Spleen (tissue), 11 donors: Measurements from ENCODE around the gene PEX10. TPM values are rescaled to one million over a fixed set of nuclear protein-coding genes. Genes with fewer than 3 reads are reported as not detected.

ENCODE experiments used
- DNase-seq: peaks from one replicate; pipeline ENCODE4 v3.0.0-alpha.2; 2020
- H3K27ac ChIP-seq, 8 donors: fragments of 200-600 bp; sonication (generic) in 7 of 8; 1 replicate in 4 of 8; 2 replicates in 4 of 8; pipeline versions ENCODE4 v1.5.0 to v1.8.0; 2016 to 2021; ENCODE audit warnings: inconsistent platforms in 4 of 8, mild to moderate bottlenecking in 4 of 8, moderate library complexity in 1 of 8
- H3K27me3 ChIP-seq, 7 donors: fragments of 200-600 bp; sonication (generic) in 6 of 7; replicated peaks in 1 of 7; 1 replicate in 4 of 7; 2 replicates in 3 of 7; pipeline versions ENCODE4 v1.5.0 to v1.8.0; 2016 to 2021; ENCODE audit warnings: inconsistent platforms in 3 of 7, mild to moderate bottlenecking in 1 of 7
- H3K36me3 ChIP-seq, 6 donors: fragments of 200-600 bp; sonication (generic) in 5 of 6; 1 replicate in 4 of 6; 2 replicates in 2 of 6; pipeline versions ENCODE4 v1.5.0 to v1.8.0; 2016 to 2021; ENCODE audit warnings: inconsistent platforms in 2 of 6
- H3K4me1 ChIP-seq, 6 donors: fragments of 200-600 bp; sonication (generic) in 5 of 6; 1 replicate in 3 of 6; 2 replicates in 3 of 6; pipeline versions ENCODE4 v1.5.0 to v1.8.0; 2016 to 2021; ENCODE audit warnings: inconsistent platforms in 3 of 6
- H3K4me3 ChIP-seq, 8 donors: fragments of 200-600 bp; sonication (generic) in 7 of 8; 1 replicate in 4 of 8; 2 replicates in 4 of 8; pipeline versions ENCODE4 v1.5.0 to v1.8.0; 2016 to 2021; ENCODE audit warnings: inconsistent platforms in 4 of 8, mild to moderate bottlenecking in 4 of 8, moderate library complexity in 2 of 8
- H3K9me3 ChIP-seq, 8 donors: fragments of 200-600 bp; sonication (generic) in 7 of 8; 1 replicate in 4 of 8; 2 replicates in 4 of 8; pipeline versions ENCODE4 v1.5.0 to v1.8.0; 2016 to 2021; ENCODE audit warnings: inconsistent platforms in 4 of 8
- CTCF ChIP-seq, 11 experiments: fragments of 200-600 bp in 7 of 11; fragments of 450-650 bp in 4 of 11; sonication (generic) in 4 of 11; IDR thresholded peaks in 8 of 11; conservative IDR thresholded peaks in 3 of 11; 1 replicate in 7 of 11; 2 replicates in 4 of 11; pipeline versions ENCODE4 v1.4.0 to v1.8.0; 2016 to 2021; ENCODE audit warnings: antibody characterized with exemption in 11 of 11, inconsistent platforms in 4 of 11, mild to moderate bottlenecking in 1 of 11
- POLR2A ChIP-seq, 3 donors: fragments of 450-650 bp; IDR thresholded peaks; one replicate each; pipeline ENCODE4 v1.5.1; 2017; ENCODE audit warnings: antibody characterized with exemption in 3 of 3, mild to moderate bottlenecking in 1 of 3
- POLR2AphosphoS5 ChIP-seq, 3 donors: sonication (generic); formaldehyde crosslinking; IDR thresholded peaks; one replicate each; pipeline ENCODE4 v1.5.1; 2017; ENCODE audit warnings: antibody characterized with exemption in 3 of 3
- whole genome bisulfite sequencing, 5 donors: extraction: QIAGEN DNeasy Blood & Tissue Kit in 3 of 5; methylation state at CpG; one replicate each; pipeline versions ENCODE4 v1.1.5 to v1.1.7; 2013 to 2018; 5-methylcytosine and 5-hydroxymethylcytosine counted together
- intact Hi-C: fragments of 100-400 bp; cut with DNase I; formaldehyde crosslinking; loops from one replicate; pipeline ENCODE4 v1.15.0; 2023; ENCODE audit warnings: low total_unique reads
- polyA plus RNA-seq, 3 donors: library from polyadenylated mRNA; stranded (reverse); fragments of 200-250 nt; gene quantifications; one replicate each; pipeline ENCODE4 v1.2.1, GENCODE V29; 2013
- total RNA-seq, 7 donors: library from RNA; depleted of rRNA in 3 of 7; stranded (reverse); fragments of >200 nt in 3 of 7; fragmentation: NEBNext Ultra II Directional in 4 of 7; extraction: Animal tissue kit (Norgen Biotek cat#: 25700) in 4 of 7; gene quantifications; one replicate each; pipeline versions ENCODE4 v1.1.0 to v1.2.1, GENCODE V29; 2016 to 2021
- donor health status: healthy with polysubstance abuse.
- donor health status: DM: no; HTN: no; CAD: no; lungs with moderate emphysema.
- donor health status: DM: no; HTN: no; CAD: no.
- donor health status: Bipolar disorder and iron deficiency.
- donor health status: healthy.
- donor health status: DM: no; HTN: no; CAD: no.
- donor health status: DM: yes; HTN: yes; CAD: no.

The PEX10 gene
- total and polyA plus RNA-seq, 10 donors: 10.2 to 19.1 (median 16.1) TPM

GRCh38 chr1:2356401-2356800 lies 56.0 kb downstream of the PEX10 start:
- TF ChIP-seq POLR2AphosphoS5 (IDR thresholded peaks at IDR 0.05): no peak
- TF ChIP-seq CTCF (IDR thresholded peaks at IDR 0.05 in 8 of 11, conservative IDR thresholded peaks at IDR 0.05 in 3 of 11): no peak
- TF ChIP-seq POLR2A (IDR thresholded peaks at IDR 0.05): no peak
- no peaks in the 10 kb centered on the region for H3K4me1 ChIP-seq
- peak; percentile 32 for DNase-seq

GRCh38 chr1:2355373-2356261 lies 56.7 kb downstream of the PEX10 start:
- intact Hi-C loops: no loop called here

More at GRCh38 chr1:2356401-2356800, 56.0 kb downstream of the PEX10 start:
- Histone ChIP-seq H3K27ac (no peak overlapping the region), H3K4me3 (no peak overlapping the region), H3K36me3 (peaks cover 0 to 5% (median 0%) of the 10 kb centered on the region in 6 donors), H3K27me3 (no peaks in the 10 kb centered on the region), H3K9me3 (no peaks in the 10 kb centered on the region)
- 94 to 100% (median 94%) methylated on average over 4 to 15 of the region's 15 CpGs for WGBS, 5 donors
- intact Hi-C loops: no loop called here

GRCh38 chr1:2354511-2355372 lies 57.6 kb downstream of the PEX10 start:
- Histone ChIP-seq H3K27ac (no peak overlapping the region), H3K4me1 (no peaks in the 10 kb centered on the region), H3K36me3 (peaks cover 0 to 5% (median 0%) of the 10 kb centered on the region in 6 donors), H3K4me3 (no peak overlapping the region), H3K9me3 (no peaks in the 10 kb centered on the region), H3K27me3 (no peaks in the 10 kb centered on the region)
- intact Hi-C loops: no loop called here
- peak; percentile 47 for DNase-seq
- 84 to 93% (median 88%) methylated on average over 31 to 38 of the region's 38 CpGs for WGBS, 5 donors
- TF ChIP-seq CTCF (IDR thresholded peaks at IDR 0.05 in 8 of 11, conservative IDR thresholded peaks at IDR 0.05 in 3 of 11) (no peak), POLR2AphosphoS5 (IDR thresholded peaks at IDR 0.05) (no peak), POLR2A (IDR thresholded peaks at IDR 0.05) (no peak)

More at GRCh38 chr1:2355373-2356261, 56.7 kb downstream of the PEX10 start:
- Histone ChIP-seq H3K27ac (no peak overlapping the region), H3K36me3 (peaks cover 0 to 5% (median 0%) of the 10 kb centered on the region in 6 donors), H3K4me3 (no peak overlapping the region), H3K4me1 (no peaks in the 10 kb centered on the region), H3K27me3 (no peaks in the 10 kb centered on the region), H3K9me3 (no peaks in the 10 kb centered on the region)
- 80 to 91% (median 88%) methylated on average over 19 to 28 of the region's 28 CpGs for WGBS, 5 donors
- TF ChIP-seq POLR2AphosphoS5 (IDR thresholded peaks at IDR 0.05) (no peak), CTCF (IDR thresholded peaks at IDR 0.05 in 8 of 11, conservative IDR thresholded peaks at IDR 0.05 in 3 of 11) (no peak), POLR2A (IDR thresholded peaks at IDR 0.05) (no peak)
- DNase-seq: peak; percentile 67

Other genes with a start within 250 kb of the PEX10 start
- gene FAAP20, start 217.8 kb downstream of the PEX10 start, total RNA-seq: 10 to 100 TPM; 20.6 to 64.0 (median 46.6) TPM
- gene FAAP20, start 217.8 kb downstream of the PEX10 start, polyA plus RNA-seq: 100 to 1,000 TPM in 1 of 3 donors, 10 to 100 TPM in 2; 66.8 to 113 (median 94.1) TPM
- gene SKI, start 184.2 kb downstream of the PEX10 start, total RNA-seq: 10 to 100 TPM; 47.4 to 100.0 (median 64.0) TPM
- gene SKI, start 184.2 kb downstream of the PEX10 start, polyA plus RNA-seq: 10 to 100 TPM in 1 of 3 donors, 1 to 10 TPM in 2; 4.4 to 16.8 (median 6.5) TPM
- 10 to 100 TPM in 2 of 7 donors, 1 to 10 TPM in 5; 5.9 to 13.5 (median 8.4) TPM for gene MORN1, start 21.0 kb downstream of the PEX10 start, total RNA-seq
- 1 to 10 TPM; 1.9 to 5.8 (median 2.2) TPM for gene MORN1, start 21.0 kb downstream of the PEX10 start, polyA plus RNA-seq
- 100 to 1,000 TPM in 3 of 7 donors, 10 to 100 TPM in 4; 70.1 to 131 (median 91.8) TPM for gene RER1, start 20.7 kb downstream of the PEX10 start, total RNA-seq
- 10 to 100 TPM; 51.1 to 77.0 (median 68.7) TPM for gene RER1, start 20.7 kb downstream of the PEX10 start, polyA plus RNA-seq
- 10 to 100 TPM in 1 of 7 donors, 1 to 10 TPM in 6; 2.2 to 21.0 (median 9.5) TPM for gene PLCH2, start 63.7 kb upstream of the PEX10 start, total RNA-seq
- 10 to 100 TPM in 1 of 3 donors, 1 to 10 TPM in 2; 5.4 to 10.8 (median 6.5) TPM for gene PLCH2, start 63.7 kb upstream of the PEX10 start, polyA plus RNA-seq
- 10 to 100 TPM; 34.9 to 49.5 (median 47.6) TPM for gene PANK4, start 114.0 kb upstream of the PEX10 start, total RNA-seq
- gene PANK4, start 114.0 kb upstream of the PEX10 start, polyA plus RNA-seq: 10 to 100 TPM; 13.8 to 30.6 (median 14.0) TPM
- under 1 TPM in 4 of 7 donors, not detected in 3; 0.36 to 0.54 (median 0.42) TPM for gene HES5, start 117.7 kb upstream of the PEX10 start, total RNA-seq
- under 1 TPM in 1 of 3 donors, not detected in 2; 0.36 TPM for gene HES5, start 117.7 kb upstream of the PEX10 start, polyA plus RNA-seq
- gene TNFRSF14, start 143.8 kb upstream of the PEX10 start, total RNA-seq: 100 to 1,000 TPM; 146 to 203 (median 190) TPM
- 100 to 1,000 TPM; 167 to 366 (median 302) TPM for gene TNFRSF14, start 143.8 kb upstream of the PEX10 start, polyA plus RNA-seq
- gene PRXL2B, start 174.2 kb upstream of the PEX10 start, total RNA-seq: 10 to 100 TPM; 21.9 to 43.0 (median 26.7) TPM
- gene PRXL2B, start 174.2 kb upstream of the PEX10 start, polyA plus RNA-seq: 10 to 100 TPM; 10.7 to 29.0 (median 13.2) TPM
- gene MMEL1, start 220.5 kb upstream of the PEX10 start, total RNA-seq: 1 to 10 TPM in 6 of 7 donors, not detected in 1; 1.9 to 4.6 (median 3.5) TPM
- gene MMEL1, start 220.5 kb upstream of the PEX10 start, polyA plus RNA-seq: 1 to 10 TPM; 2.5 to 6.4 (median 2.9) TPM